IPS-NIHi11 (cell line): ENCODE results near the gene ARHGAP10.
"Not testable (repeated sequence)": the region's sequence is repeated elsewhere in the genome, so short reads cannot be mapped to it uniquely, and the experiment has no call there.

Experiments
- DNase-seq: peaks from one replicate; pipeline ENCODE4 v3.0.0; 2012; ENCODE audit warnings: mixed read lengths, low spot score

The ARHGAP10 gene

GRCh38 chr4:148065075-148065474 lies 333.2 kb downstream of the ARHGAP10 start:
- no peak for DNase-seq

DNA sequence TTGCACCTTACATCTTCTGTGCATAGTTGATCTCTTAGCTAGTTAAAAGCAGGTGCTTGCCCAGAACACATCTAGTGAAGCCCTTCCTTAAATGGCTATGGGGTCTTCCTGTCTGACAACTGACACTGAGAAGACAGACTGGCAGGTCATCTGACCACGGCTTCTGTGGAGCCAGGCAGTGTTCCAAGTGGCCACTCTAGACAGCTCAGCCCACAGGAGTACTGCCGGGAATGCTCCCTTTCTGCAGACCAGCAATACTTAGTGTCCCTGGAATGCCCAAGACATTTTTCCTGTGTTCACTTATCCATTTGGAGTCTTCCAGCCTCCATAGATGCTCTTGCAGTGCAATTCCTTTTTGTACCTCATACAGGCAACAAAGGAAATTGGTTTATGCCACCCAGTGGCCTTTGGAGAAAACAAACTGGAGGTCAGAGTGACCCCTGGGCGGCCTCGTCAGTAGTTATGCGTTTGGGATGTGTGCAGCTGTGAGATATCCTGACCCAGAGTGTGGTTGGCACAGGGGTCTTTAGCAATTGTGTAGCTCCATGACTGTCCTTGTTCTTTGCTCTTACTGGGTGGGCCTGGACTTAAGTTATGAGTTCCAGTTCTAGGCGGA lies 335.5 kb downstream of the ARHGAP10 start:
- no peak for DNase-seq

GRCh38 chr4:148068065-148068911 lies 336.4 kb downstream of the ARHGAP10 start:
- DNase-seq: no peak

GRCh38 chr4:148069086-148069894 lies 337.4 kb downstream of the ARHGAP10 start:
- DNase-seq: no peak

GRCh38 chr4:148069895-148070178 lies 337.9 kb downstream of the ARHGAP10 start:
- DNase-seq: no peak

GRCh38 chr4:148071009-148071408 lies 339.1 kb downstream of the ARHGAP10 start:
- peak; percentile 36 for DNase-seq

- DNase-seq: no peak
Measured at GRCh38 chr4:148072789-148073188, 340.9 kb downstream of the ARHGAP10 start.

- no peak for DNase-seq
Measured at GRCh38 chr4:148073349-148073748, 341.5 kb downstream of the ARHGAP10 start.

- DNase-seq: no peak
Measured at GRCh38 chr4:148074462-148074861, 342.6 kb downstream of the ARHGAP10 start.

- DNase-seq: no peak
Measured at GRCh38 chr4:148075438-148075837, 343.6 kb downstream of the ARHGAP10 start.

DNA sequence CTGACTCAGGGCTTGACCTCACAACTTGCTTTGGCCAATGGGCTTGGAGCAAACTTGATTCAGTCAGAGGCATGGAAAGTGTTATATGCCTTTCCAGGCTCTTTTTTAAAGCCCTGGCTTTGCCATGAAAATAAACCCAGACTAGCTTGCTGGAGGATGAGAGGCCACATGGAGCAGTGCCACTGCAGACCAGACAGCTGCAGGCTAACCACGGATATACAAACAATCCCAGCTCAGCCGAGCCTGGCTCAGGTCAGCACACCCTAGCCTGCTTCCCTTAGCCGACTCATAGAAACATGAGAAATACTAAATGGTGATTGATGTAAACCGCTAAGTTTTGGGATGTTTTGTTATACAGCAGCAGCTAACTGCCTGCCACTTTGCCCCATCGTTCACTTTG lies 345.1 kb downstream of the ARHGAP10 start:
- DNase-seq: no peak

DNA sequence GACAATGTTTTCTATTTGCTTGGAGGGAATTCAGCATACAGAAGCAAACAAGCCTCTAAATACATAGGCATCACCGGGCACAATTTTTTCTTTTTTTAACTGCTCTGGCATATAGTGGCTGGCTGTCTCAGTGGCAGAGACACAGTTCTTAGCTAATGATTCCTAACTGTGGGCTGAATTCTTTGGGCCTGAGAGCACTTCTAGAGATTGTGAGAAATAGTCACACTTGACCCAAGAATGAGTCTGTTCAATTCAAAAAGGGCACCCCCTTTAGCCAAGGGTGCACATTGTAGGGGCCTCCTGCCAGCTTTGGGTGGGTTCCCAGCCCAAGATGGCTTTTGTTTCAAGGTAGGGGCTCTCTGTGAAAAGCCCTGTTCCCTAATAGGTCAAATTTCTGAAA lies 345.7 kb downstream of the ARHGAP10 start:
- no peak for DNase-seq

DNA sequence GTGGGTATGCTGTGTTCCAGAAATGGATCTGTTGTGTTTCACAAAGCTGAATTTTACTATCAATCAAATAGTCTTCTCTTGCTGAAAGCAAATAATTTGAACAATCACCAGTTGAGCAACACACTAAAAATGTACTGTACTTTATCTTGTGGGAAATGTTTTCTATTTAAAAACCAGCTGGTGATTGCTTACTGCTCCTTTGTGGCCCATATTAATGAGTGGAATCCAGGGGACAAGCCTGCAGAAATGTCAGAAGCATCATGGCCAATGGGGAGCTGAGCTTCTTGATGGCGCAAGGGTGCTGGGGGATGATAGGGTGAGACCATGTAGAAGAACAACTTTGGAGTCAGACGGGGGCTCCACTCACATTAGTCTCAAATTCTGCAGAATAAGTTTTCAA lies 346.2 kb downstream of the ARHGAP10 start:
- DNase-seq: no peak

- DNase-seq: no peak
Measured at GRCh38 chr4:148079961-148080360, 348.1 kb downstream of the ARHGAP10 start.

- DNase-seq: no peak
Measured at GRCh38 chr4:148081267-148081666, 349.4 kb downstream of the ARHGAP10 start.

- DNase-seq: no peak
Measured at GRCh38 chr4:148081745-148082144, 349.9 kb downstream of the ARHGAP10 start.

DNA sequence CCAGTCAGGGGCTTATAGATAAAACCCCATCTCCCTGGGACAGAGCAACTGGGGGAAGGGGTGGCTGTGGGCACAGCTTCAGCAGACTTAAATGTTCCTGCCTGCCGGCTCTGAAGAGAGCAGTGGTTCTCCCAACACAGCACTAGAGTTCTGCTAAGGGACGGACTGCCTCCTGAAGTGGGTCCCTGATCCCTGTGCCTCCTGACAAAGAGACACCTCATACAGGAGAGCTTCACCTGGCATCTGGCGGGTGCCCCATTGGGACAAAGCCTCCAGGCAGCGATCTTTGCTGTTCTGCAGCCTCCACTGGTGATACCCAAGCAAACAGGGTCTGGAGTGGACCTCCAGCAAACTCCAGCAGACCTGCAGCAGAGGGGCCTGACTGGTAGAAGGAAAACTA lies 351.2 kb downstream of the ARHGAP10 start:
- not testable (repeated sequence) for DNase-seq

DNA sequence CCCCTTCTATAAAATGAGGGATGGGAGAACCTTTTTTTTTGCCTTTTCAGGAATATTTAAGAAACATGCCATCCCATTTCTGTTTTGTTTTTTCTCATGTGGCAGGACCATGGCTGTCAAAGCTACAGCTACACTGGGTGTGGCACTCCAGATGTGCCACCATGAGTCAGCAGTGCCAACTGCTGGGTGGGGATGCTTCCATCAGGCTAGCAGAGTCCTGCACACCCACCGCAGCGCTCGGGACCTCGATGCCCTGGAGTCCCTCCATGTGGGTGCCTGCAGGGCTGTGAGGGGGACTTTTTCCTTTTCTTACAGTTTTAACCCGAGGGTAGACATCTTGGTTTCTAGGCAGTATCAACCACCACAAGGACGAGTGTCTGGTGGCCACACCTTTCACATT lies 357.7 kb downstream of the ARHGAP10 start:
- DNase-seq: no peak

DNA sequence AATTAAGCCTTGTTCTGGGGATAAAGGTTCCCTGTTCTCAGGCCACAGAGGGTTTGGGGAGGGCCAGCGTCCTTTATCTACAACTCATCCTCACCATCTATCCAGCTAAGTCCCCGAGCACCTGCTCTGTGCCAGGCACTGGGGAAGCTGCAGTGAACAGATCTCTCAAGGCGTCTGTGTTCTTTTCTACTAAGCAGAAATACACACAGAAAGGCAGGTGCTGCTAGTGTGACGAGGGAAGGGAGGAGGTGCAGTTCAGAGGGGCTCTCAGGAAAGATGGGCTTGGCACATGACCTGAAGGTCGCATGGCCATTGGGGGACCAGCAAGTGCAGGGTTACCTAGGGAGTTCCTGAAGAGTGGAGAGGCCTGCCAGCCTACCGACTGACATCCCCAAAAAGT lies 358.1 kb downstream of the ARHGAP10 start:
- no peak for DNase-seq

- DNase-seq: no peak
Measured at GRCh38 chr4:148090503-148091476, 358.9 kb downstream of the ARHGAP10 start.

DNA sequence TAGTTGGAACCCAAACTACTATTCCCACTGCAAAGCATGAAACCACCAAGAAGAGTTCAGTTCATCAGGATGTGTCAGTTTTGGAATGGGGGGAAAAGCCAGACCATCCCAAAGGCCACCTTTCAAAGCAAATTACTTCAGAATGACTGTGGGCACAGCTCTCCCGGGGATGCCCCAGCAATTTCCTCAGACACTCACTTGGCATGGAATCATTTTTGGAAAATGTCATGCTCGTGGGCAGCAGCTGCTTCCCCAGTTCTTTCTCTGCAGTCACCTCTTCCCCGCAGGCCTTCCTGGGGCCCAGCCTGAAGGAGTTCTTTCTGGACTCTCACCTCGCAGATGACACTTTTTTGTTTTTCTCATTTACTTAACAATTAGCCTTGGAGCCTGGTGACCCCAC lies 360.0 kb downstream of the ARHGAP10 start:
- DNase-seq: no peak
